Measurements from ENCODE around the gene PIK3IP1.

- TF ChIP-seq POLR2AphosphoS5 (IDR thresholded peaks at IDR 0.05; ENCODE audit: low read depth, low read length) (no peak), POLR2A (IDR thresholded peaks at IDR 0.05; ENCODE audit: low read depth, low read length) (no peak), TAF1 (IDR thresholded peaks at IDR 0.05; ENCODE audit: borderline replicate concordance, low read depth, low read length) (no peak)
Measured at GRCh38 chr22:31275018-31275417, 17.3 kb downstream of the PIK3IP1 start.
